Stomach (tissue), 9 donors: Measurements from ENCODE around the gene NLRP4. TPM values are rescaled to one million over a fixed set of nuclear protein-coding genes. Genes with fewer than 3 reads are reported as not detected.

Experiments
- DNase-seq, 2 donors: peaks; one replicate each; pipeline versions ENCODE4 v3.0.0 to v3.0.0-alpha.2; 2013 to 2019
- H3K27ac ChIP-seq, 5 donors: fragments of 200-600 bp in 4 of 5; sonication (generic) in 4 of 5; one replicate each; pipeline ENCODE4 v1.5.1; 2013 to 2019; ENCODE audit warnings: mild to moderate bottlenecking in 1 of 5, moderate library complexity in 1 of 5
- H3K27me3 ChIP-seq, 3 donors: fragments of 200-600 bp; sonication (generic); one replicate each; pipeline ENCODE4 v1.5.1; 2017 to 2019; ENCODE audit warnings: mixed run types in 1 of 3
- H3K36me3 ChIP-seq, 4 donors: fragments of 200-600 bp; sonication (generic); 1 replicate in 3 of 4; 2 replicates in 1 of 4; pipeline ENCODE4 v1.5.1; 2016 to 2019
- H3K4me1 ChIP-seq, 4 donors: fragments of 200-600 bp; sonication (generic); one replicate each; pipeline ENCODE4 v1.5.1; 2016 to 2019
- H3K4me3 ChIP-seq, 4 donors: fragments of 200-600 bp; sonication (generic) in 3 of 4; one replicate each; pipeline ENCODE4 v1.5.1; 2016 to 2019; ENCODE audit warnings: mild to moderate bottlenecking in 1 of 4
- H3K9me3 ChIP-seq, 4 donors: fragments of 200-600 bp; sonication (generic); one replicate each; pipeline ENCODE4 v1.5.1; 2016 to 2019
- CTCF ChIP-seq, 7 experiments: fragments of 450-650 bp in 4 of 7; fragments of 200-600 bp in 3 of 7; sonication (generic) in 3 of 7; IDR thresholded peaks; one replicate each; pipeline ENCODE4 v1.5.1; 2016 to 2019; ENCODE audit warnings: antibody characterized with exemption in 7 of 7, control low read depth in 2 of 7, mild to moderate bottlenecking in 1 of 7
- EP300 ChIP-seq: sonication (generic); formaldehyde crosslinking; IDR thresholded peaks from one replicate; pipeline ENCODE4 v1.6.1; 2017; ENCODE audit warnings: antibody characterized with exemption
- POLR2A ChIP-seq, 4 donors: fragments of 450-650 bp; IDR thresholded peaks; one replicate each; pipeline ENCODE4 v1.6.1; 2016; ENCODE audit warnings: antibody characterized with exemption in 4 of 4, control low read depth in 2 of 4, mild to moderate bottlenecking in 1 of 4, moderate library complexity in 1 of 4
- POLR2AphosphoS5 ChIP-seq, 3 donors: sonication (generic); formaldehyde crosslinking; IDR thresholded peaks; one replicate each; pipeline ENCODE4 v1.6.1; 2016; ENCODE audit warnings: antibody characterized with exemption in 3 of 3
- WGBS, 5 donors: extraction: QIAGEN DNeasy Blood & Tissue Kit in 3 of 5; methylation state at CpG; one replicate each; pipeline versions ENCODE4 v1.1.5 to v1.1.7; 2013 to 2018; 5-methylcytosine and 5-hydroxymethylcytosine counted together
- intact Hi-C: fragments of 100-400 bp; cut with DNase I; formaldehyde crosslinking; loops from one replicate; pipeline ENCODE4 v1.15.1; 2023; ENCODE audit warnings: low total_unique reads
- polyA plus RNA-seq, 3 donors: library from polyadenylated mRNA; stranded (reverse); fragments of 200-250 nt; gene quantifications; one replicate each; pipeline ENCODE4 v1.2.3, GENCODE V29; 2013
- total RNA-seq, 5 donors: library from RNA; depleted of rRNA; stranded (reverse); fragments of >200 nt; gene quantifications; one replicate each; pipeline versions ENCODE4 v1.1.0 to v1.2.3, GENCODE V29; 2014 to 2016
- donor health status: healthy with polysubstance abuse.
- donor health status: Bipolar disorder and iron deficiency.
- donor health status: healthy.

The NLRP4 gene
- total and polyA plus RNA-seq, 8 donors: 0.23 TPM; not detected in 7

- 58 to 69% (median 65%) methylated on average over 3 of the region's 3 CpGs for WGBS, 5 donors
- H3K4me1 ChIP-seq: no peaks in the 10 kb centered on the region
Measured at GRCh38 chr19:55877211-55877610, 40.9 kb downstream of the NLRP4 start.

DNA sequence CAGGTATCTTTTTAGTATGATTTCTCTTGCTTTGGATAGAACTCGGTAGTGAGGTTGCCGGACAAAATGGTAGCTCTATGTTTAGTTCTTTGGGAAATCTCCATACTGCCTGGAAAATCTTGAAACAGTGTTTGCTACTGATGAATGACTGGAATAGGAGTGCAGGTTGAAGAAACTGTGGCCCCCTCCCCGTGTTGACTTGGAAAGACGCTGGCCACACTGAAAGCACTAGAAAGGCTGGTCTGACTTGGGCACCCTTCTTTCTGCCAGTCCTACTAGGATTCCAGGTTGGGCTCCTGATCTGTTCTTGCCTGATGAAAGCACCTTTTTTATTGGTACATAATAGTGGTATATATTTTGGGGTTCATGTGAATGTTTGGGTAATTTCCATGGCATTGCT lies 46.3 kb downstream of the NLRP4 start:
- Histone ChIP-seq H3K9me3 (peaks cover 0 to 18% (median 14%) of the 10 kb centered on the region in 4 donors), H3K4me3 (no peak overlapping the region), H3K27ac (no peak overlapping the region), H3K27me3 (no peaks in the 10 kb centered on the region), H3K36me3 (no peaks in the 10 kb centered on the region), H3K4me1 (no peaks in the 10 kb centered on the region)
- no peak for TF ChIP-seq POLR2AphosphoS5 (IDR thresholded peaks at IDR 0.05)
- no peak for TF ChIP-seq EP300
- TF ChIP-seq POLR2A (IDR thresholded peaks at IDR 0.05): no peak
- no peak for TF ChIP-seq CTCF (IDR thresholded peaks at IDR 0.05)
- WGBS, 5 donors: 68 to 97% (median 85%) methylated on average over 4 of the region's 4 CpGs
- no peak for DNase-seq
- intact Hi-C loops: no loop called here

More at GRCh38 chr19:55877211-55877610, 40.9 kb downstream of the NLRP4 start:
- no peaks in the 10 kb centered on the region for H3K27me3 ChIP-seq
- no peak for DNase-seq
- H3K27ac ChIP-seq: no peak overlapping the region
- H3K36me3 ChIP-seq: no peaks in the 10 kb centered on the region
- intact Hi-C loops: no loop called here
- no peak for TF ChIP-seq CTCF (IDR thresholded peaks at IDR 0.05)
- no peak for TF ChIP-seq POLR2AphosphoS5 (IDR thresholded peaks at IDR 0.05)
- TF ChIP-seq EP300: no peak
- no peak for TF ChIP-seq POLR2A (IDR thresholded peaks at IDR 0.05)
- H3K4me3 ChIP-seq: no peak overlapping the region
- peaks cover 0 to 18% (median 14%) of the 10 kb centered on the region in 4 donors for H3K9me3 ChIP-seq

DNA sequence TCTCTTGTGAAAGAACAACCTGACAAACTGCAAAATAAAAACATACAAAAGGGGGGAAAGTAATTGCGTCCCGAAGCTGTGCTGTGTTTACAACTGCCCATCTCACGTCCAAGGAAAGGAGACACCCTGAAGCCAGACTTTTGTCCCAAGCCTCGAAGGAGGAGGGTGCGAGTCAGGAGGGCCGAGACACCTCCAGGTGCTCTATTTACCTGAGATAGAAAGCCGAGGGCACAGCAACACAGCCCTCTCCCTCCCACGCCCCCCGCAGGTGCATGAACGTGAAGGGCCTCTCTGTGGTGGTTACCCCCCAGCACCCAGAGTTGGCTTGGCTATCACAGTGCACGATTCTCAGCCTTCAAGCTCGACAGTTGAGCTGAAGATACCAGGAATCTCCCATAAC lies 62.6 kb downstream of the NLRP4 start:
- Histone ChIP-seq H3K4me1 (no peaks in the 10 kb centered on the region), H3K4me3 (no peak overlapping the region), H3K9me3 (no peaks in the 10 kb centered on the region), H3K27ac (no peak overlapping the region), H3K27me3 (peaks cover 0 to 3% (median 0%) of the 10 kb centered on the region in 3 donors), H3K36me3 (no peaks in the 10 kb centered on the region)
- no peak for DNase-seq
- intact Hi-C loops: no loop called here
- TF ChIP-seq POLR2A (IDR thresholded peaks at IDR 0.05) (no peak), EP300 (no peak), CTCF (IDR thresholded peaks at IDR 0.05) (no peak), POLR2AphosphoS5 (IDR thresholded peaks at IDR 0.05) (no peak)
- WGBS, 5 donors: 72 to 80% (median 75%) methylated on average over 12 of the region's 12 CpGs

DNA sequence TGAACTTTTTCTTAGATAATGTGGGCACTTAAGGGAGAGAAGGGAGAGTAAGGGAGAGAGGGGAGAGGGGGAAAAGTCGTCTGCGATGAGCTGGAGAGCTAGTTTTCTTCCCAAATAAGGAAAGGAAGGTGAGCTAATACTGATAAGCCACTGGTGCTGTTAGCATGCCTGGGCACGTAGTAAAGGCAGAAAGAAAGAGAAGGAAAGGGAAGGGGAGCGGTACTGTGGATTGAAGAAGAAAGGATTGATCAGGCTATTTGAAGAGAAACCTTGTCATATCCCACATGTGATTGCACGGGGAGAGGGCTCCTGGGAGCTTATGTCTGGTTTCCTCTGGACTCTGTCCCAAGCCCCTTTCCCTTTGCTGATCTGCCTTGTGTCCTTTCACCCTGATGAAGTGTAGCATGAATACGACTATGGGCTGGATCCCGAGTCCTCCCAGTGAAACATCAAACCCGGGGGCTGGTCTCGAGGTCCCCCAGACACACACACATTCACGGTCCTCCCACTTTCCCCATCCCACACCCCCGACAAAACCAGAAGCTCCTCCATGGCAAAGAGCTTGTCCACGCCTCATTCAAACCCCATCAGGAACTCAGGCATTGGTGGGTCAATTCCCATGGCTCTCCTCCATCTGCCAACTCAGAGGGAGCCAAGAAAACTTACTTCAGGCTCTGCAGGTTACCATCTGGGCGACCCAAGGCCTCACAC lies 65.2 kb downstream of the NLRP4 start:
- intact Hi-C loops: no loop called here
- DNase-seq: no peak
- H3K27ac ChIP-seq: no peak overlapping the region

More for the DNA sequence above, 65.2 kb downstream of the NLRP4 start:
- Histone ChIP-seq H3K4me1 (no peaks in the 10 kb centered on the region), H3K36me3 (no peaks in the 10 kb centered on the region), H3K4me3 (no peak overlapping the region), H3K27me3 (peaks cover 0 to 3% (median 0%) of the 10 kb centered on the region in 3 donors), H3K9me3 (no peaks in the 10 kb centered on the region)
- WGBS, 5 donors: 62 to 74% (median 68%) methylated on average over 13 of the region's 13 CpGs
- no peak for TF ChIP-seq CTCF (IDR thresholded peaks at IDR 0.05)
- TF ChIP-seq POLR2A (IDR thresholded peaks at IDR 0.05): no peak
- TF ChIP-seq EP300: no peak
- TF ChIP-seq POLR2AphosphoS5 (IDR thresholded peaks at IDR 0.05): no peak
